Erythroblast (primary cell): Measurements from ENCODE around the gene ICA1L.

Experiments used
- GATA1 ChIP-seq: IDR thresholded peaks from 2 replicates; pipeline ENCODE4 v1.6.1; 2011; ENCODE audit warnings: low read depth, mild to moderate bottlenecking, control low read depth, low read length, moderate library complexity
- POLR2A ChIP-seq: IDR thresholded peaks from 2 replicates; pipeline ENCODE4 v1.6.1; 2011; ENCODE audit warnings: mild to moderate bottlenecking, low read length

- TF ChIP-seq POLR2A (no peak), GATA1 (no peak)
These were observed 93.3 kb downstream of the ICA1L start for GRCh38 chr2:202778217-202778616.
